ENCODE measurements around the gene TKT.

GRCh38 chr3:53260286-53260785 is 4.5 kb upstream of the TKT start:
- TF ChIP-seq TAF1 (IDR thresholded peaks at IDR 0.05; ENCODE audit: borderline replicate concordance, insufficient read depth, low read length) (no peak), POLR2AphosphoS5 (IDR thresholded peaks at IDR 0.05; ENCODE audit: low read depth, low read length) (no peak), SIN3A (IDR thresholded peaks at IDR 0.05; ENCODE audit: borderline replicate concordance, insufficient read depth, low read length) (no peak), REST (IDR thresholded peaks at IDR 0.05; ENCODE audit: insufficient read depth in 1 of 2, low read depth in 2 of 2, low read length in 2 of 2) (no peak)
